Mucosa of descending colon (tissue), 3 donors: ENCODE data around the gene ANO6. TPM values are rescaled to one million over a fixed set of nuclear protein-coding genes. Genes with fewer than 3 reads are reported as not detected.
A peak's percentile ranks its signal among the peaks of the same experiment; 100 is the strongest.

Experiments used
- ATAC-seq: fragments of 200-7000 bp; cut with Tn5 transposase; one replicate; pipeline ENCODE4 v1.9.1; 2020; ENCODE audit warnings: mild to moderate bottlenecking, moderate library complexity
- DNase-seq, 3 donors: peaks; one replicate each; pipeline ENCODE4 v3.0.0-alpha.2; 2020
- H3K36me3 ChIP-seq: fragments of 200-600 bp; one replicate; pipeline ENCODE4 v1.8.0; 2021; ENCODE audit warnings: low read depth, mild to moderate bottlenecking
- H3K4me1 ChIP-seq: fragments of 200-600 bp; one replicate; pipeline ENCODE4 v1.8.0; 2021; ENCODE audit warnings: low read depth, mild to moderate bottlenecking
- H3K4me3 ChIP-seq: fragments of 200-600 bp; one replicate; pipeline ENCODE4 v1.8.0; 2021; ENCODE audit warnings: mild to moderate bottlenecking
- H3K9me3 ChIP-seq: fragments of 200-600 bp; one replicate; pipeline ENCODE4 v1.8.0; 2021; ENCODE audit warnings: mild to moderate bottlenecking
- CTCF ChIP-seq: fragments of 200-600 bp; IDR thresholded peaks from one replicate; pipeline ENCODE4 v1.8.0; 2022; ENCODE audit warnings: antibody characterized with exemption, mild to moderate bottlenecking
- intact Hi-C, 2 donors: fragments of 100-400 bp; cut with DNase I in 1 of 2; cut with micrococcal nuclease in 1 of 2; formaldehyde crosslinking; loops; one replicate each; pipeline versions ENCODE4 v1.11.0 to v1.11.1; 2022; cut with DNase I, micrococcal nuclease
- total RNA-seq, 3 donors: library from RNA; stranded (reverse); fragmentation: NEBNext Ultra II Directional in 2 of 3; extraction: Animal tissue kit (Norgen Biotek cat#: 25700) in 2 of 3; gene quantifications; one replicate each; pipeline versions ENCODE4 v1.2.1 to v1.2.4, GENCODE V29; 2021 to 2023
- donor health status: DM: no; HTN: no; CAD: no; lungs with moderate emphysema.
- donor health status: DM: no; HTN: no; CAD: no.
- donor health status: DM: no; HTN: yes; CAD: no.

ANO6 gene
- total RNA-seq, 3 donors from 2014 or later, result 7.8 to 65.8 (median 15.2) TPM

GRCh38 chr12:45281994-45282393 lies 66.1 kb downstream of the ANO6 start:
- Histone ChIP-seq H3K4me3 (no peak overlapping the region), H3K4me1 (peaks cover 25% of the 10 kb centered on the region), H3K36me3 (no peaks in the 10 kb centered on the region), H3K9me3 (no peaks in the 10 kb centered on the region)
- no peak for TF ChIP-seq CTCF
- DNase-seq (no peak), ATAC-seq (no peak)
- intact Hi-C loops, result no loop called here

GRCh38 chr12:45282411-45282810 lies 66.5 kb downstream of the ANO6 start:
- intact Hi-C loops, result no loop called here
- Histone ChIP-seq H3K4me1 (peaks cover 25% of the 10 kb centered on the region), H3K9me3 (no peaks in the 10 kb centered on the region), H3K4me3 (no peak overlapping the region), H3K36me3 (no peaks in the 10 kb centered on the region)
- peak; percentile 55 to 61 (median 57) for DNase-seq
- ATAC-seq, result peak; percentile 98
- TF ChIP-seq CTCF, result no peak

GRCh38 chr12:45284096-45284901 lies 68.4 kb downstream of the ANO6 start:
- intact Hi-C loops, result no loop called here
- Histone ChIP-seq H3K9me3 (no peaks in the 10 kb centered on the region), H3K4me3 (no peak overlapping the region), H3K36me3 (no peaks in the 10 kb centered on the region), H3K4me1 (peaks cover 25% of the 10 kb centered on the region)
- ATAC-seq (peak; percentile 56), DNase-seq (no peak)
- no peak for TF ChIP-seq CTCF

- H3K4me3 ChIP-seq, result no peak overlapping the region
- intact Hi-C loops, result no loop called here
Measured at GRCh38 chr12:45285717-45286116, 69.8 kb downstream of the ANO6 start.

GRCh38 chr12:45286621-45287020 lies 70.7 kb downstream of the ANO6 start:
- DNase-seq (no peak), ATAC-seq (no peak)
- no peaks in the 10 kb centered on the region for H3K36me3 ChIP-seq
- H3K4me1 ChIP-seq, result peaks cover 25% of the 10 kb centered on the region
- no peak for TF ChIP-seq CTCF
- intact Hi-C loops, result no loop called here
- no peaks in the 10 kb centered on the region for H3K9me3 ChIP-seq
- H3K4me3 ChIP-seq, result no peak overlapping the region

More at GRCh38 chr12:45285717-45286116, 69.8 kb downstream of the ANO6 start:
- Histone ChIP-seq H3K9me3 (no peaks in the 10 kb centered on the region), H3K36me3 (no peaks in the 10 kb centered on the region), H3K4me1 (peaks cover 25% of the 10 kb centered on the region)
- no peak for ATAC-seq
- no peak for DNase-seq
- no peak for TF ChIP-seq CTCF
